Measurements from ENCODE around the gene WDFY4.

- TF ChIP-seq CTCF (IDR thresholded peaks at IDR 0.05; ENCODE audit: insufficient read depth, low read depth, low read length) (no peak), EZH2 (IDR thresholded peaks at IDR 0.05; ENCODE audit: insufficient read depth, low read length) (no peak)
Observed at GRCh38 chr10:48844616-48845015, 159.9 kb downstream of the WDFY4 start.

All from astrocyte (in vitro differentiated cells and primary cell).